Kidney glomerular epithelial cell (primary cell): ENCODE results near the gene IDUA.
A peak's percentile ranks its signal among the peaks of the same experiment; 100 is the strongest.
"Not testable (repeated sequence)": the region's sequence is repeated elsewhere in the genome, so short reads cannot be mapped to it uniquely, and the experiment has no call there.

Experiments used
- DNase-seq: peaks from one replicate; lab custom pipeline; 2025; lab: John Stamatoyannopoulos, UW

The IDUA gene

DNA sequence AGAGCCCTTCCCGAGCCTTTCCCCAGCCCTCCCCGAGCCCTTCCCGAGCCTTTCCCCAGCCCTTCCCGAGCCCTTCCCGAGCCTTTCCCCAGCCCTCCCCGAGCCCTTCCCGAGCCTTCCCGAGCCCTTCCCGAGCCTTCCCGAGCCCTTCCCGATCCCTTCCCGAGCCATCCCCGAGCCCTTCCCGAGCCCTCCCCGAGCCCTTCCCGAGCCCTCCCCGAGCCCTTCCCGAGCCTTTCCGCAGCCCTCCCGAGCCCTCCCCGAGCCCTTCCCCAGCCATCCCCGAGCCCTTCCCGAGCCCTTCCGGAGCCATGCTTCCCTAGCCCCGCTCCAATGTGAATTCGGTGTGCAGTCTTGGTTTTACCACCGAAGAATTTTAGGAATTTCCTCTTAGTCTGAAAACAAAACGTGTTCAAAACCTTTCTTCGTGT, 59.8 kb downstream of the IDUA start:
- peak; percentile 48 for DNase-seq

DNA sequence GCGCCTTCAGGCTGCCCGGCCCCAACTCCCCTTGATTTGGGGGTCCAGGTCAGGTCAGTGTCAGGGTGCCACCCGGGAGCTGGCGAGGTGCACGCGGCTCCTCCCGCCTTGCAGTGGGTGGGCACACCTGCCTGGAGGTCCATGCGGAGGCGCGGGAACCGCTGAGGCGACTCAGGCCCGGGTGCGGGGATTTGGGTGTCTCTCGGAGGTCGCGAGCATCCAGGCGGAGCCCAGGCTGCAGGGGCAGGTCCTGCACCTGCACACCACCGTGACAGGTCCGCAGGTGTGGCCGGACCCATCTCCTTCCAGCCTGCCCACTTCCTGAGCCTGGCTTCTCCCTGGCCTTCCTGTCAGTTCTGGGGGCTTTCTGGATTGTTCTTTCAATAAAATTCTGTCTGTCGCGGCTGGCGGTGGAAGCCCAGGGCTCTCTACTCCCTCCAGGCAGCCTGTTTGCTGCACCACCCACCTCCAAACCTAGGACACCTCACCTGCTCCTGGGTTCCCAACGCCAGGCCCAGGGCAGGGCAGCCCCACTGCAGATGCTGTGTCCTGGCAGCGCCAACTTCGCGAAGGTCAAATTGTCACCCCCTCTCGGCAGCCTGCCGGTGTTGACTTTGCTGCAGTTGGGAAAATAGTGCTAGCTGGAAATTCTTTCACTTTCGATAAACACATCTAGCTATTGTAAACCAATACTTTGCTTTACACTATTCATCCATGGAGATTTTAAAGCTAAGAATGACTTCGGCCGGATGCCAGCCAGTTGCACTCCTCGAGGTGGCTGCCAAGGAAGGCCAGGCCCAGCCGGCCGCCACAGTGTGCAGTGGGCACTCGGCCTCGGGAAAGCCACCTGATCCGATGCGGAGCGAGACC, 60.5 kb downstream of the IDUA start:
- DNase-seq, result no peak

DNA sequence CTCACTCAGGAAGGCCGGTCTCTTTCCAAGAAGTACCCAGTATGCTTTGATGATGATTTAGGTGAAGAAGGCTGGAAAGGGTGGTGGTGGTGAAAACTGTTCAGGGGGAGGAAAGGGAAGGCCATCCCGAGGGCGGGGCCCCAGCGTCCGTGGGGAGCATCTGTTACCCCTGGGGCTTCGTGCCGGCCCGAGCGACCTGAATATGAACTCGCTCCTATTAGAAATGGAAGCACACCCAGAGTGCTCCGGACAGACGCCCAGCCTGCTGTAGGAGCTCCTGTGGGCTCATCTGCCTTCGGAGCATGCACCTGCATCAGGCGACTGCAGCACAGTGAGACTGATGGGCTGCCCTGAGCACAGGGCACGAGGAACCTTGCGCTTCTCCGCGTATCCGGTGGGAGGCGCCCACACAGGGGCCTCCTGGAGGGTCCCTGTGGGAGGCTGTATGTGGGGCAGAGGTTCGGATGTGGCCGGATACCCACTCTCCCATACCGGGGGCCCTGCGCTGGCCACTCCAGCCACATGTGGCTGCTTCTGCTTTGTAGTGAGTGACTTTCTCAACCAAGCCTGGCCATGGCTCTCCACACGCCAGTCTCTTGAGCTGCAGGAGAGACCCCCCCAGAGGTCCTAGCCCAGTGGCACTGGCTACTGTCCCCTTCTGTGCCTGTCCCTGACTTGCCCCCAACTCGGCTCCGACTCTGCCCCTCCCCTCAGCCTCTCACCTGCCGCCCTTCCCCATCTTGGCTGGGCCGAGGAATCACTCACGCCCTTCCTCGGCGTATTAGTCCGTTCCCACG, 61.3 kb downstream of the IDUA start:
- DNase-seq, result no peak

DNA sequence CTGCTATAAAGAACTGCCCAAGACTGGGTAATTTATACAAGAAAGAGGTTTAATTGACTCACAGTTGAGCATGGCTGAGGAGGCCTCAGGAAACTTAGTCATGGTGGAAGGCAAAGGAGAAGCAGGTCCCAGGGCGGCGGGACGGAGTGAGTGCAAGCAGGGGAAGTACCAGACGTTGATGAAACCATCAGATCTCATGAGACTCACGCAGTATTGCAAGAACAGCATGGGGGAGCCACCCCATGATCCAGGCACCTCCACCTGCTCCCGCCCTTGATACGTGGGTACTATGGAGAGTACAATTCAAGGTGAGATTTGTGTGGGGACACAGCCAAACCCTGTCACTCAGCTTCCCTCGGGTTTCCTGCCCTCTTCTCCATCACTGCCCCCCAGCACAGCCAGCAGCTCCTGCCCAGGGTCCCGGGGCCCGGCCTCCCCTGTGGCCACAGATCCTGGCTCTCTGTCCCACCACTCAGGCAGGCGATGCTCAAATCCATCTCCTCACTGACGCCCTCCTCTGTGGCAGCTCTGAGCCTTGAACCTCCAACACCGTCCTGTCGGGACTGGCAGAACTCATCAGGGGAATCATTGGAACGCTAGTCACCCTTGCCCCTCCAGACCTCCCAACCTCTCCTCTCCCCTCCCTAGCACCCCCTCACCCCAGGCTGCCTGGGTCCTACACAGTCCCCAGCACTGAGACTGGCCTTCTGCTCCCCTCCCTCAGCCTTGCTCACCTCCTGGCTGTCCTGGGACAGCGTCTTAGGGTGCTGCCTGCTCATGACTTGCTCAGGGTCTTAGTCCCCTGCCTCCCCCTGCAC, 62.1 kb downstream of the IDUA start:
- DNase-seq, result no peak

DNA sequence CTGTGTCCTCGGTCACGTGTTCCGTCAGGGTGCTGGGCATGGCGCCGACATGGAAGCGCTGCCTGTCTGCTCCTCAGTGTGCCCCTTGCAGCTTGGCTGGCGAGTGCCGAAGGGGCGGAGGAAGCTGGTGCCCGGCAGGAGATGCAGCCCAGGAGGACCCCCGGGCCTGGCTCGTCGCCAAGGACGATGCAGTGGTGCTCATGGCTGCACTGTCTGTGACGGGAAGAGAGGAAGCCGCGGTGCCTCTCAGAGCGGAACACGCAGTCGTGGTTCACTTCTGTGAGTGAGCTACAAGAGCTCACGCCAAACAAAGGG, 62.7 kb downstream of the IDUA start:
- no peak for DNase-seq

DNA sequence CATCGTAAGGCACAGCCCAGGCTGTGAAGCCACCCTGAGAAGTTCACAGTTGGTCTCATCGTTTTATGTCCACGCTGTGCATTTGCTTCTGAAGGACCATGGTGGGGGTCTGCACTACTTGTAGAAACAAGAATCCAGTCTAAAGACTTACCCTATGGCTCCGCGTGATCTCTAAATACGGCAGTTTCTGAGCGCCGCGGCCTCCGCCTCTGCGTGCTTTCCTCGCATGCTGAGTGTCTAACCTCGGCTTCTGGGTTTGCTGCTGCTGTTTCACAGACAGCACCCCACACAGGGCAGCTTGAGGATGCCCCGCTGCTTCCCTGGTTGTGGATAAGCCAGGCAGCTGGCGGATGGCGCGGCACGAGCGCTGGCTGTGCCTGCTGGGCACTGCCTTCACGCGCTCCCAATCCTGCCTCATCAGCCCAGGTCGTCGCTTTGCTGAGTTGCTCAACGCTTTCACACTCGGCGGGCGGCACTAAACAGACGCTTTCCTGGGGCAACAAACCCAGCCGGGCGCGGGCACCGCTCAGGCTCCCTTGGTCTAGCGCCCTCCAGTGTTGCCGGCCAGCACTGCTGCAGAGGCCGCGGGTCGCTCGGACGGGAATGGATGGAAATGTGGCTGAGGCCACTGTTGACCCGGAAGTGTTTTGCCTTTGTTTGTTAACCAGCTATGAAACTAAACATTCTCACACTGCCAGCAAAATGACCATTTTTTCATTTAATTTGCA, 63.8 kb downstream of the IDUA start:
- no peak for DNase-seq

DNA sequence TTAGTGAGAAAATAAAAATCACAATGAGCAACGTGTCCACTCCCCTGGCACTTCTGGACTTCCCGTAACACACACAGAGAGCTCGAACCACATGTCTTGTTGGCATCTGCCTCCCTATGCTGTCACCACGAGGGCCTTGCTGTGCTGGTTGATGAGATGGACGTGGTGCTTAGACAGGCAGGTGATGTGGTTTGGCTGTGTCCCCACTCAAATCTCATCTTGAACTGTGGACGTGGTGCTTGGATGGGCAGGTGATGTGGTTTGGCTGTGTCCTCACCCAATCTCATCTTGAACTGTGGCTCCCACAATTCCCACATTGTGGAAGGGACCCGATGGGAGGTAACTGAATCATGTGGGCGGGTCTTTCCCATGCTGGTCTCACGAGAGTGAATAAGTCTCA, 64.6 kb downstream of the IDUA start:
- DNase-seq, result no peak

DNA sequence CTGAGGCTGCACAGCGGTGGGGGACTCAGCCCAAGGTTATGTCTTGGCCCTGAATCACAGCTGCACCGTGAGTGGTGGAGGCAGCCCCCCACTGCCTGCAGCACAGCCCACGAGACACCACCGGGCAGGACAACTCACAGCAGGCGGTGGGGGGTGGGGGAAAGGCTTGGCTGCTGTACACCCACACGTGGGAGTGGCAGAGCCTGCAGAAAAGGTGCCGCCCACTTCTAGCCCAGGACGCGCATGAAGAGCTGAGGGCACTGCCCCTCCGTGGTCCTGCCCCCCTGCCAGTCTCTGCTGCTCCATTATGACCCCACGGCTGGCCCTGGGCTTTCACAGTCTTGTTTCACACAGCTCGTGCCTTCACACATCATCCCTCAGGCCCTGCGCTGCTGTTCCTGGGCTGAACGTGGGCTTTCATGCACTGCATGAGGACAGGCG, 65.4 kb downstream of the IDUA start:
- no peak for DNase-seq

DNA sequence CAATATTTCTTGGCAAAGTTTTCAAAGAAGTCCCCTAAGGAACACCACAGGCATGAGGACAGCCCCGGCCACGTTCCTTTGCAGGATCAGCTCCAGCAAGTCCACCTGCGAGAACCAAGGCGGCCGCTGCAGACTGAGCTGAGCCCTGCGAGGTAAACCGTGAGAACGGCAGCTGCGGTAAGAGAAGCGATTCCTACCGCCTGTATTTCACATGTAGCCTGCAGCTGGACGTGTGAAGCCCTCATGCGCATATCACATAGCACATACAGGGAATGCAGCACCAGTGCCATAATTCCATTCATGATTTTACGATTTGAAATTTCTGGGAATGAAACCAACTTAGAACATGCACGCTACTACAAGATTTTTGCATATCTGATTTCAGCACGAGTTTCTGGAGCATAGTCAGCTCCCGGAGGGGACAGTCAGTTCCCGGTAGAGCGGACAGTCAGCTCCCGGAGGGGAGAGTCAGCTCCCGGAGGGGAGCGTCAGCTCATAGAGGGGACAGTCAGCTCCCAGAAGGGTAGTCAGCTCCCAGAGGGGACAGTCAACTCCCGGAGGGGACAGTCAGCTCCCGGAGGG, 66.3 kb downstream of the IDUA start:
- no peak for DNase-seq

DNA sequence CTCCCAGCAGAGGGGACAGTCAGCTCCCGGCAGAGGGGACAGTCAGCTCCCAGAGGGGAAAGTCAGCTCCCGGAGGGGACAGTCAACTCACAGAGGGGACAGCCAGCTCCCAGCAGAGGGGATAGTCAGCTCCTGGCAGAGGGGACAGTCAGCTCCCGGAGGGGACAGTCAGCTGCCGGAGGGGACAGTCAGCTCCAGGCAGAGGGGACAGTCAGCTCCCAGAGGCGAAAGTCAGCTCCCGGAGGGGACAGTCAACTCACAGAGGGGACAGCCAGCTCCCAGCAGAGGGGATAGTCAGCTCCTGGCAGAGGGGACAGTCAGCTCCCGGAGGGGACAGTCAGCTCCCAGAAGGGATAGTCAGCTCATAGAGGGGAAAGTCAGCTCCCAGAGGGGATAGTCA, 67.0 kb downstream of the IDUA start:
- DNase-seq, result not testable (repeated sequence)
